NCI-H187 (cell line): Measurements from ENCODE around the gene MATN1.

Experiments used
- DNase-seq, 2 experiments: peaks; one replicate each; lab custom pipeline; 2025; lab: John Stamatoyannopoulos, UW

MATN1 gene

GRCh38 chr1:30718091-30718635, 5.2 kb downstream of the MATN1 start:
- DNase-seq = peak; percentile 96 to 98

DNA sequence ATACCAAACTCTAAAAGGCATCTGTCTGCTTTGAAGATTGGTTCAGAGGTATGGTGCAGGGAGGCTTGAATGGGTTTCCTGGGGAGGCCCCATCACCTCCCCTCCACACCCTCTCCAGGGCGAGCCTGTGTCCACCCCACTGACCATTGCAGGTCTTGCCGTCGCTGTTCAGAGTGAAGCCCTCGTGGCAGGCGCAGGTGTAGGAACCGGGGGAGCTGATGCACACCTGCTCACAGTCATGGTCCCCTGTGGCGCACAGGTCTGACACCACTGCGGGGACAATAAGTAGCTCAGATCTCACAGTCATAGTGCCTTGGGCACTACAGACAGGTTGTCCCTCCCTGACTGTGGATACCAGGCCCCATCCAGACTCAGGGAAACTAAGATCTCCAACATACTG, 6.7 kb downstream of the MATN1 start:
- DNase-seq = no peak

DNA sequence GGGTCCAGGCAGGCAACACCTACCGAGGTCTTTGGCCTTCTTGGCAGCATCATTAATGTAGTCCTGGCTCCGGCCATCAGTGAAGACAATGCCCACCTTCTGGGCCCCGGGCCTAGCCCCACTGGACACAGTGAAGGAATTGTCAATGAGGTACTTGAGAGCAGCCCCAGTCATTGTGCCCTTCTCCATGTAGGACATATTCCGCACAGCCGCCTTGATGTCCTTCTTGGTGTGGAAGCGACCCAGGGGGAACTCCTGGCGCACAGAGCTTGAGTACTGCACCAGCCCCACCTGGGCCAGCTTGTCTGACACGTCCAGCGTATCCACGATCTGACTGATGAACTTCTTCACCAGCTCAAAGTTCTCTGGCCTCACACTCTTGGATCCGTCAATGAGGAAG, 7.5 kb downstream of the MATN1 start:
- no peak for DNase-seq

DNA sequence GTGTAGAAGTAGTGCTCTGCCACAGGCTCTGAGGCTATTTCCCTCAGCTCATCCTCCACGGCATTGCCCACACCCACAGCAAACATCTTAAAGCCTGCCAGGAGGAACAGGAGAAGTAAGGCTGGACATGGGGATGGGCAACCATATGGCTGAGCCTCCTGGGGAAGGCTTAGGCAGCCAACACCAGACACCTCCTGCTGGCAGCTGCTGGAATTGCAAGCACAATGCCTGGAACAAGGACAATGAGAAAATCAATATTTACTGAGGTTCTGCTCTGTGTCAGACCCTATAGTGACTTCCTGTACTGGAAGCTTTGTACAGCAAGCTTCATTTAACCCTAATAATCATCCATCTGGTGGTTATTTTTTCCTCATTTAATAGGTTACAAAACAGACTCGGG, 8.2 kb downstream of the MATN1 start:
- no peak for DNase-seq

DNA sequence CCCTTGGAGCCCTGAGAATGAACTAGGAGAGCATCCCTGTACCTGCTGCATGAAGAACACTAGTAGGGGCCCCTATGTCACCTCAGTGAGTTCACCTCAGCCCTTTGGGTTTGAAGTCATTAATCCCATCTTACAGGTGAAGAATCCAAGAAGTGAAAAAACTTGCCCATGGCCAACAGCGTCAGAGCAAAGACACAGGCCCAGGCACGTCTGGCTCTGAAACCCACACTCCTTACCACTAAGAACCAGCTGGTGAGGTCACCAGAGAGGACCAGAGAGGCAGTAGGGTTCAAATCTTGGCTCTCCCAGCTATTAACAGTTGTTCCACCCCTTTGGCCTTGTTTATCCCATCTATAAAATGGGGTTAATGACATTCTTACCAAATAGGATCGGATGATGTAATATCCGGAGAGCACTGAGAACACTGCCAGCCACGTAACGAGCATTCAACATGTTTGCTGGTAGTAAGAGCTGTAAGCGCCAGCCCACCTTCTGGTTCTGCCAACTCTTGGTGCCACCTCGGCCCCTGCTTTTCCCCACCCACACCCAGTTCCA, 8.8 kb downstream of the MATN1 start:
- no peak for DNase-seq

DNA sequence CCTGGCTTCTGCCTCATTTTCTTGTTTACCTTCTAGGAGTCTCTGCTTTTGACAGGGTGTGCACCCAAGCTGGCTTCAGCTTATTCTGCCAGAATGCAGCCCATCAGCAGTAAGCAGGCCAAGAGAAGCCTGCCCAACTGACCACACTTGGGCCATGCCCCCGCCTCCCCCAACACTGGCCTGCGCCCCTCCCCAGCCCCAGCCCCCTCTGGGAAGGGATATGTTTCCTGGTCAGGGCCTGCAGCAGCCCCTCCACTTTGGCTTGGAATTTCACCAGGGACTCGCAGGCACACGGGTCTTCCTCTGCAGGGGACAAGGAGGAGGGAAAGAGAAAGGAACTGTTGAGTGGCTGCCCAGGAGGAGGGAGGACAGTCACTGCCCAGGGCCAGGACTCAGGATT, 9.4 kb downstream of the MATN1 start:
- DNase-seq = no peak

- DNase-seq = no peak
These were observed 10.1 kb downstream of the MATN1 start for GRCh38 chr1:30713311-30713710.

DNA sequence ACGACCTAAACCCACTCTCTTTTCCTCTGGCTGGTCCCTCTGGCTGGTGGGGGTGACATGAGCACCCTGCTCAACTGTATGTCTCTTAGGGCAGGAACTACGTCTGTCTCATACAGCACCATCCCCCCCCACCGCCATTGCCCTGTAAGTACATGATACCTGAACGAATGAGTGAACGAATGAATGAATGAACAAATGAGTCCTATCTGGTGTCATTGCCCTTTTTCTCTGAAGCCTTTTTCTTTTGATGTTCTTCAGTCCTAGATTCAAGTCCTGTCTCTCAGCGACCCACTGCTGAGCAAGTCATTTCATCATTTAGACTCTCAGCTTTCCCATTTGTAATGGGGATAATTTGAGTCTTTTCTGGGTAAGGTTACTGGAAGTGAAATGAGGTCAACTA, 10.8 kb downstream of the MATN1 start:
- DNase-seq = no peak

DNA sequence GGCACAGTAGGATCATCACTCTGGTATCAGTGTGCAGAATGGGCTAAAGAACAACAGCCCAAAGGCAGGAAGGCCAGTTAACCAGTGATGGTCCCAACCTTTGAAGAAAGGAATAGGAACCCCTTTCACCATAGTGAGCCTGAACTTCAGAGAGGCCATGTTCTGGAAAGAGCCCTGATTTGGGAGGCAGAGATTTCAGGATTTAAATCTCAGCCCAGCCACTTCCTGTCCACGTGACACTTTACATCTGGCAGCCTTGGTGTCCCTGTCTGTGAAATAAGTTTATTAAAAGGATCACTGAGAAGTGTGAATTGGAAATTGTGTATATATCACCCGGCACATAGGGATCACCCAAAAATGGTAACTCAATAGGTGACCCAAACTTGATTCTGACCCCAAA, 13.0 kb downstream of the MATN1 start:
- DNase-seq = no peak

GRCh38 chr1:30708361-30708728, 15.0 kb downstream of the MATN1 start:
- no peak for DNase-seq

DNA sequence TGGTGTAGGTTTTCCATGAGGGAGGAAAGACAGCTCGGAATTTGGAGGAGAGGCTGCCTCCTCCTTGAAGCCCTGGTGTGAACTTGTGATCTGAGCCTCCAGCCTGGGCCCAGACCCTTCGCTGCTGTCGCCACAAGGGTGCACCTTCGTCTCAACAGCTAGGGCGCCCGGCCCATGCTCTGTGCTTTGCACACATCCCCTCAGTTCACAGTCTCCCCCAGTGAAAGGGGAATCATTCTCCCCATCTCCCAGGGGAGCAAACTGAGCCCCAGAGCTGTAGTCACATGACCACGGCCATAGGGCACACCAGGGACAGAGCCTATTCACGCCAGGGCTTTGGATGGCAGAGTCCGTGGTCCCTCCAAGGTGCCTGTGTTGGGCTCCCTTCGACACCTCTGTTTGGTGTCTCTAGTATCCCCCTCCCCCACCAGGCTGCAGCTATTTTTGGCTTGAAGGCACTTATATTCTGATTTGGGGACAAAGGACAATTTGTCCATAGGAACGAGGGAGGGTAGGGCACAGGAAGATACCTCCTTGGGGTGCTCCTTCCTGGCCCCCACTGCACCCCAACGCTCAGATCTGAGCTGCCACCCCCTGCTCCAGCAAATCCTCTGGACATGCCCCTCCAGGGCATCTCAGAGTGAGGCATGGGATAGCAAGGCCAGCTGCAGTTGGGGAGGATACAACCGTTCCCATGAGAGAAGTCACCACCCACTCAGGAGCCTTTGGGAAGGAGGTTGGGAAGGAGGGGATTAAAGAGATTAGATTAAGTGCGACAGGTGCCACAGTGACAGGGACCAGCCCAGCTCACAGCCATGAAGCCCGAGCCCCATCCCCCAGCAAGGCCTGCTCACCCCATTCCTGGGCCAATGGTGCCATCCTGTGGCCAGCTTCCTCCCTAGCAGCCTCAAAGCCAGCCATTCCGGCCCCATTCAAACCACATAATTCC, 15.7 kb downstream of the MATN1 start:
- DNase-seq = peak; percentile 66 to 78

DNA sequence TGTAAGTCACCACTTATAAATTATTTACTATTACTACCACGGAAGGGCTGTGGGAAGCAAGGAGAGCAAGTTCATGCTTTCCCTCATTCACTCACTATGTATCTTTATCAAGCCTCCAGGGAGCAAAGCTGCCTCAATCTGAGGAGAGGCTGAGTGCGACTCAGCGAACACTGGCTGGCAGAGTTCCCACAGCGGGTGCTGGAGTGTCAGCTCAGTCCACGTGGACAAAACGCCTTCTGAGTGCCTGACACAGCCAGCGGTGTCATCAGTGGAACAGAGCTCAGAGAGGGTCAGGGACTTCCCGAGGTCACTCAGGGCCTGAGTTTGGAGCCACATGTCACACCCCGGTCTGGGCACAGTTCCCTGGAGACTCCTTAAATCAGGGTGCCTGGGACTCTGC, 16.9 kb downstream of the MATN1 start:
- peak; percentile 7 to 24 for DNase-seq

DNA sequence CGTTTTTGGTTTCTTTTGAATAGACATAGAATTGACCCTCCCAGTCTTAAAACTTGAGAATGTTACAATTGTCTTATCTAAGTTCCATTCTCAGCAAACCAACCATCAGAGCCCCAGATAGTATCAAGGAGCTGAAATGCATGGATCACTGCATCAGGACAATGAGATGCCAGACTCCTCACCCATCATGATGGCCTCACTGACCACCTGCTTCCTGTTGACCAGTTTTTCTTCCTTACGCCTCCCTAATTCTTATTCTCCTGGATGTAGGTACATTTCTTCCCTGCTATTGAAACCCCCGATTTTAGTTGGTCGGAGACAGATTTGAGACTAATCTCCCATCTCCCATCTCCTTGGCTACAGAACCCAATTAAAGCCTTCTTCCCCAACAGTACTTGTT, 17.7 kb downstream of the MATN1 start:
- no peak for DNase-seq

DNA sequence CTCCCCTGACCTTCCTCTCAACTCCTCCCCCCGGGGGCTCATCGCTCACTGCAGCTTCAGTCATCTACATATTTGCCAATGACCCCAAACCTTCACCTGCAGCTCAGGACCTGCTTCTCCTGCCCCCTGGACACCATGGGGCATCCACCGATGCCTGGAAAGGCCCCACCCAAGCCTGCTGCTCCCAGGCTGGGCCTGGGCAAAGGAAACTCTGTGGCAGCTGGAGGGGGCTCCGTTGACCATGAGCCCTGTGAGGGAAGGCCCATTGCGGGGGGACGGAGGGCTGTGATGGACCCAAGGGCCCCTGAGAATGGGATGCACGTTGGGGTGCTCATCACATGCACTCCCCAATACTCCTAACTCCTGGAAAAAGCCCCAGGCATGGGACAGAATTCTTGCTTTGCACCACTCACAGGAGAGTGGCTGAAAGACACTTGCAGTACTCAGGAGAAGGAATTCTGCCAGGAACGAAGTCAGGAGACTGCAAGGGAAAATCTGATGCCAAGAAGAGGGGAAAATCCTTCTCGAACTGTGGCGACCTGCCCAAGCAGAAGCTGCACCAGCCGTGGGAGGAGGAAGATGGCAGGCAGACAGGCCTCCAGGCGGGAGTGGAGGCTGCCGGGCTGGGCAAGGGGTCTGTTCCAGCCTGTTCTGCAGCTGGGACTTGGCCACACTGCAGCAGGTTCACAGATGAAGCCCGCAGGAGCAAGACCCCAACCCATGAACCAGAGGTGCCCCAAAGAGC, 18.4 kb downstream of the MATN1 start:
- no peak for DNase-seq

DNA sequence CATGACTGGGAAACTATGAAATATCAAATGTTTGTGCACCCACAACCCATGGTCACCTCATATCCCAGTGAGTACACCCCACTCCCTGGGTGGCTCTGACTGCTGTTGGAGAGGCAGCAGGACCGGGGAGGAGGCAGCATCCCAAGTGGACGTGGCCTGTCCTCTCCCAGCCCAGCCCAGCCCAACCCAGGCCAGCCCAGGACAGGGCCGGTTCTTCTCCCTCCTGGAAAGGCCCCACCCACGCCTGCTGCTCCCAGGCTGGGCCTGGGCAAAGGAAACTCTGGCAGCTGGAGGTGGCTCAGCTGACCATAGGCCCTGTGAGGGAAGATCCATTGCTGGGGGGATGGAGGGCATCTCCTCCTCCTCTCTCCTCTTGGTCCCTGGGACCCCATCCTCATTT, 19.1 kb downstream of the MATN1 start:
- DNase-seq = no peak

DNA sequence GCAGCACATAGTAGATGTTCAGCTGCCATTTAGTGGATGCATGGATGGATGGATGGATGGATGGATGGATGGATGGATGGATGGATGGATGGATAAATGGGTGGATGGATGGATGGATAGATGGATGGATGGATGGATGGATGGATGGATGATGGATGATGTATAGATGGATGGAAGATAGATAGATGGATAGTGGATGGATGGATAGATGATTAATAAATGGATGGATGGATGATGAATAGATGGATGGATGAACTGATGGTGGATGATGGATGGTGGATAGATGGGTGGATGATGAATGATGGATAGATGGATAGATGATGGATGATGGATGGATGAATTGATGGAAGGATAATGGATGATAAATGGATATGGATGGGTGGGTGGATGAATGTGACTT, 20.6 kb downstream of the MATN1 start:
- DNase-seq = no peak

DNA sequence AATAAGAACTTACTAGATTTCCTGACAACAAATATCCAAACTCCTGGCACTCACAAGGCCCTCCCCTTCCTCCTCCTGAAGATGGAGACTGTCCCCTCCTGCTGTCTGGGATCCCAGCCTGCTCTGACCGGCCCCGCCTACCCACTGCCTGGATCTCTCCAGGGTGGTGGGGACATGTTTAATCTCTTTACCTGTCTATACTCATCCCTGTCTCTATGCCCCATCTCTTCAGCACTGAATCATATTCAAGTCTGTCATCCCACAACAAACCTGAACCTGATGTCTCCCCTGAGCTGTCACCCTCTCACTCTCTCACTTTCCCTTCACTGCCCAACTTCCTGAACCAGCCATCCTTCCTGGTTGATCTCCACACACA, 22.1 kb downstream of the MATN1 start:
- DNase-seq = no peak

DNA sequence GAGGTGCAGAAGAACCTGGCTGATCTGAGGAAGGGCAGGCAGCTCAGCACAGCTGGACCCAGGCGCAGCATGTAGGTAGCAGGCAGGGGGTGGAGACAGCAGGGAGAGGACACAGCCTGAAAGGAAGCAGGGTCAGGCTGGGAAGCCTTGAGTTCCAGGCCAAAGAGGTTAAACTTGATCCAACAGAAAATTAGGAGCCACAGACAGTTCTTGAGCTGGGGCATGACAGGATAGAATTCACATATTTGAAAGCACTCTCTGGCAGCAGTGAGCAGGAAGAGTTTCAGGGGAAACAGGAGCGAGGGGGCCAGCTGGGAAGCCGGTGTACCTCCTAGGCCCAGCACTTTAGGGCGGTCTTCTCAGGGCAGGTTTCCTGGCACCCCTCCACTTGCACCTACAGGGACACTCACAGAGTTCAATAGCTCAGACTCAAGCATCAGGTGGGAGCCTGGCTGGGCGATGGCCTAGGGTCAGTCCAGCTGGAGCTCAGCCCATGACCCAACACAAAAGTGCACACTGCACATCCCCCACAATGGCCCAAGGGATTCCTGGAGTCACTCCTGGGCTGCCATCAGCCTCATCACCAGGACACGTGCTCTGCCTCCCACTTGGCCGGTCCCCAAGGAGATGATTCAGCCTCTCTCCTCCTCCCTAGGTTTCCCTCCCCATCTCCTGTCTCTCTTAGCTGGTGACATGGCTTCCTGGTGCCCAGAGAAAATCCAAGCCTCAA, 22.7 kb downstream of the MATN1 start:
- no peak for DNase-seq

DNA sequence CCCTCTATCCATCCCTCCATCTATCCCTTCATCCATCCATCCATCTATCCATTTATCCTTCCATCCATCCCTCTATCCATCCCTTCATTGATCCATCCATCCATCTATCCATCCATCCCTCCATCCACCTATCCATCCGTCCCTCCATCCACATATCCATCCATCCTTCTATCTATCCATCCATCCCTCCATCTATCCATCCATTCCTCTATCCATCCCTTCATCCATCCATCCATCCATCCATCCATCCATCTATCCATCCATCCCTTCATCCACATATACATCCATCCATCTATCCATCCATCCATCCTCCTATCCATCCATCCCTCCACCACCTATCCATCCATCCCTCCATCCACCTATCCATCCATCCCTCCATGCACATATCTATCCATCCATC, 23.6 kb downstream of the MATN1 start:
- DNase-seq = no peak

- no peak for DNase-seq
These were observed 24.9 kb downstream of the MATN1 start for GRCh38 chr1:30698401-30698981.

GRCh38 chr1:30697571-30698376, 25.6 kb downstream of the MATN1 start:
- DNase-seq = no peak
